Neural cell (in vitro differentiated cells): ENCODE measurements around the gene PAK3. TPM values are rescaled to one million over a fixed set of nuclear protein-coding genes. Genes with fewer than 3 reads are reported as not detected.

Experiments
- H2AFZ ChIP-seq: fragments of 200-600, 300-800 bp; sonication (generic), shearing (Covaris generic); 2 replicates; pipeline ENCODE4 v1.6.0; 2014; ENCODE audit warnings: low read depth, mild to moderate bottlenecking, antibody characterized with exemption, low read length, moderate library complexity
- H3F3A ChIP-seq: fragments of 200-600 bp; shearing (Covaris generic); 2 replicates; pipeline ENCODE4 v1.6.1; 2016; ENCODE audit warnings: mild to moderate bottlenecking, moderate library complexity, mixed read lengths, antibody characterized with exemption, low read length; ENCODE audit not compliant: insufficient read depth, poor library complexity, severe bottlenecking
- H3K27ac ChIP-seq: fragments of 200-600, 300-800 bp; sonication (generic), shearing (Covaris generic); 2 replicates; pipeline ENCODE4 v1.5.1; 2014; ENCODE audit warnings: mild to moderate bottlenecking, low read length, moderate library complexity
- H3K27me3 ChIP-seq: fragments of 300-800, 200-600 bp; sonication (generic), shearing (Covaris generic); 2 replicates; pipeline ENCODE4 v1.6.0; 2014; ENCODE audit warnings: mild to moderate bottlenecking, low read depth, low read length, moderate library complexity; ENCODE audit not compliant: insufficient read depth
- H3K36me3 ChIP-seq: fragments of 300-800, 200-600 bp; sonication (generic), shearing (Covaris generic); 2 replicates; pipeline ENCODE4 v1.5.1; 2014; ENCODE audit warnings: mild to moderate bottlenecking, antibody characterized with exemption, low read length, moderate library complexity; ENCODE audit not compliant: insufficient read depth
- H3K4me2 ChIP-seq: fragments of 300-800, 200-600 bp; sonication (generic), shearing (Covaris generic); 2 replicates; pipeline ENCODE4 v1.6.0; 2014; ENCODE audit warnings: mild to moderate bottlenecking, low read length
- H3K4me3 ChIP-seq: fragments of 300-800, 200-600 bp; sonication (generic), shearing (Covaris generic); 2 replicates; pipeline ENCODE4 v1.5.1; 2014; ENCODE audit warnings: mild to moderate bottlenecking, low read length, moderate library complexity
- H3K79me2 ChIP-seq: fragments of 200-600 bp; shearing (Covaris generic); replicated peaks from 2 replicates; pipeline ENCODE4 v1.6.0; 2014; ENCODE audit warnings: mild to moderate bottlenecking, low read length, moderate library complexity; ENCODE audit not compliant: insufficient read depth
- H3K9ac ChIP-seq: fragments of 300-800, 200-600 bp; sonication (generic), shearing (Covaris generic); 2 replicates; pipeline ENCODE4 v1.6.1; 2016; ENCODE audit warnings: mild to moderate bottlenecking, low read length, mixed read lengths
- H3K9me2 ChIP-seq: fragments of 200-600 bp; shearing (Covaris generic); 2 replicates; pipeline ENCODE4 v1.6.1; 2016; ENCODE audit warnings: mild to moderate bottlenecking, low read length, mixed read lengths; ENCODE audit not compliant: insufficient read depth
- H3K9me3 ChIP-seq: fragments of 200-600, 300-800 bp; sonication (generic), shearing (Covaris generic); 2 replicates; pipeline ENCODE4 v1.6.1; 2016; ENCODE audit warnings: mild to moderate bottlenecking, mixed run types, low read length, moderate library complexity, mixed read lengths
- H4K20me1 ChIP-seq: fragments of 200-600 bp; shearing (Covaris generic); 2 replicates; pipeline ENCODE4 v1.6.1; 2016; ENCODE audit warnings: mild to moderate bottlenecking, mixed run types; ENCODE audit not compliant: insufficient read depth
- EP300 ChIP-seq: fragments of 450-650 bp; conservative IDR thresholded peaks from 2 replicates; pipeline ENCODE4 v1.6.1; 2014; ENCODE audit warnings: antibody characterized with exemption, mild to moderate bottlenecking, moderate library complexity; ENCODE audit not compliant: poor library complexity, severe bottlenecking
- EZH2 ChIP-seq: fragments of 200-600, 300-800 bp; shearing (Covaris generic), sonication (generic); IDR thresholded peaks from 2 replicates; pipeline ENCODE4 v1.6.1; 2014; ENCODE audit warnings: antibody characterized with exemption, low read length, borderline replicate concordance, mild to moderate bottlenecking; ENCODE audit not compliant: insufficient read depth, poor library complexity, severe bottlenecking
- MXI1 ChIP-seq: fragments of 450-650 bp; conservative IDR thresholded peaks from 2 replicates; pipeline ENCODE4 v1.6.1; 2014; ENCODE audit warnings: antibody characterized with exemption, mild to moderate bottlenecking; ENCODE audit not compliant: poor library complexity, severe bottlenecking
- POLR2AphosphoS5 ChIP-seq: IDR thresholded peaks from 2 replicates; pipeline ENCODE4 v1.6.1; 2012
- RAD21 ChIP-seq: fragments of 450-650 bp; conservative IDR thresholded peaks from 2 replicates; pipeline ENCODE4 v1.6.1; 2014; ENCODE audit warnings: antibody characterized with exemption, mild to moderate bottlenecking, moderate library complexity
- SMC3 ChIP-seq: fragments of 450-650 bp; conservative IDR thresholded peaks from 2 replicates; pipeline ENCODE4 v1.6.1; 2014; ENCODE audit warnings: antibody characterized with exemption, mild to moderate bottlenecking, moderate library complexity; ENCODE audit not compliant: poor library complexity
- TAF1 ChIP-seq: IDR thresholded peaks from 2 replicates; pipeline ENCODE4 v1.6.1; 2012; ENCODE audit warnings: low read depth
- polyA plus RNA-seq: library from polyadenylated mRNA; depleted of rRNA; stranded (reverse); fragments of >200 nt; gene quantifications from 2 replicates; pipeline ENCODE4 v1.2.3, GENCODE V29; 2014
- TF ChIP-seq, protein P1 (sequence below): fragments of 450-650 bp; IDR thresholded peaks from 2 replicates; pipeline ENCODE4 v1.5.1; 2014; ENCODE audit warnings: antibody characterized with exemption, mild to moderate bottlenecking, moderate library complexity; ENCODE audit not compliant: poor library complexity, severe bottlenecking
- TF ChIP-seq, protein P2 (sequence below): IDR thresholded peaks from 2 replicates; pipeline ENCODE4 v1.6.1; 2012; ENCODE audit warnings: borderline replicate concordance

Gene PAK3
- polyA plus RNA-seq, 1 donor from 2014 or later, result 92.4 TPM

DNA sequence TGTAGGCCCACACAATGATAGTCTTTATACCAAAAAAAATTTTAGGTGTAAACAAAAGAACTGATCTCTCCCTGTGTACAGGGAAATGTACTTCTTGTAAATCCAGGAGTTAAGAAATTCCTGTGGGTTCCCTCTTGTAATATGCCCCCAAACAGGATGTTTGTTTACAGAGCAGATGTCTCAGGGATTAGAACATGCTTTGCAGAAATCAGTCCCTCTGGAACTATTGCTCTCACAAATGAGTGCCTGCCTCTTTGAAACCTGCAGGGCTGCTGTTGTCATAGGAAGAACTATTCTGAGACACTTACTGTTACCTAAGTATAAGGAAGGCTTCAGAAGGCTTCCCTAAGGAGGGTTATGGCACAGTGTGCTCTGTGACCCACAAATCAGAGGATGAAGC is 35.6 kb downstream of the PAK3 start:
- H3K4me2 ChIP-seq, result no peak overlapping the region
- peaks cover 5% of the 10 kb centered on the region for H3K36me3 ChIP-seq
- no peaks in the 10 kb centered on the region for H3K9me3 ChIP-seq
- TF ChIP-seq POLR2AphosphoS5 (no peak), RAD21 (no peak), MXI1 (no peak), TAF1 (no peak), EP300 (no peak), EZH2 (no peak), SMC3 (no peak)
- TF ChIP-seq, protein P1, sequence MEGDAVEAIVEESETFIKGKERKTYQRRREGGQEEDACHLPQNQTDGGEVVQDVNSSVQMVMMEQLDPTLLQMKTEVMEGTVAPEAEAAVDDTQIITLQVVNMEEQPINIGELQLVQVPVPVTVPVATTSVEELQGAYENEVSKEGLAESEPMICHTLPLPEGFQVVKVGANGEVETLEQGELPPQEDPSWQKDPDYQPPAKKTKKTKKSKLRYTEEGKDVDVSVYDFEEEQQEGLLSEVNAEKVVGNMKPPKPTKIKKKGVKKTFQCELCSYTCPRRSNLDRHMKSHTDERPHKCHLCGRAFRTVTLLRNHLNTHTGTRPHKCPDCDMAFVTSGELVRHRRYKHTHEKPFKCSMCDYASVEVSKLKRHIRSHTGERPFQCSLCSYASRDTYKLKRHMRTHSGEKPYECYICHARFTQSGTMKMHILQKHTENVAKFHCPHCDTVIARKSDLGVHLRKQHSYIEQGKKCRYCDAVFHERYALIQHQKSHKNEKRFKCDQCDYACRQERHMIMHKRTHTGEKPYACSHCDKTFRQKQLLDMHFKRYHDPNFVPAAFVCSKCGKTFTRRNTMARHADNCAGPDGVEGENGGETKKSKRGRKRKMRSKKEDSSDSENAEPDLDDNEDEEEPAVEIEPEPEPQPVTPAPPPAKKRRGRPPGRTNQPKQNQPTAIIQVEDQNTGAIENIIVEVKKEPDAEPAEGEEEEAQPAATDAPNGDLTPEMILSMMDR, result no peak
- TF ChIP-seq, protein P2, sequence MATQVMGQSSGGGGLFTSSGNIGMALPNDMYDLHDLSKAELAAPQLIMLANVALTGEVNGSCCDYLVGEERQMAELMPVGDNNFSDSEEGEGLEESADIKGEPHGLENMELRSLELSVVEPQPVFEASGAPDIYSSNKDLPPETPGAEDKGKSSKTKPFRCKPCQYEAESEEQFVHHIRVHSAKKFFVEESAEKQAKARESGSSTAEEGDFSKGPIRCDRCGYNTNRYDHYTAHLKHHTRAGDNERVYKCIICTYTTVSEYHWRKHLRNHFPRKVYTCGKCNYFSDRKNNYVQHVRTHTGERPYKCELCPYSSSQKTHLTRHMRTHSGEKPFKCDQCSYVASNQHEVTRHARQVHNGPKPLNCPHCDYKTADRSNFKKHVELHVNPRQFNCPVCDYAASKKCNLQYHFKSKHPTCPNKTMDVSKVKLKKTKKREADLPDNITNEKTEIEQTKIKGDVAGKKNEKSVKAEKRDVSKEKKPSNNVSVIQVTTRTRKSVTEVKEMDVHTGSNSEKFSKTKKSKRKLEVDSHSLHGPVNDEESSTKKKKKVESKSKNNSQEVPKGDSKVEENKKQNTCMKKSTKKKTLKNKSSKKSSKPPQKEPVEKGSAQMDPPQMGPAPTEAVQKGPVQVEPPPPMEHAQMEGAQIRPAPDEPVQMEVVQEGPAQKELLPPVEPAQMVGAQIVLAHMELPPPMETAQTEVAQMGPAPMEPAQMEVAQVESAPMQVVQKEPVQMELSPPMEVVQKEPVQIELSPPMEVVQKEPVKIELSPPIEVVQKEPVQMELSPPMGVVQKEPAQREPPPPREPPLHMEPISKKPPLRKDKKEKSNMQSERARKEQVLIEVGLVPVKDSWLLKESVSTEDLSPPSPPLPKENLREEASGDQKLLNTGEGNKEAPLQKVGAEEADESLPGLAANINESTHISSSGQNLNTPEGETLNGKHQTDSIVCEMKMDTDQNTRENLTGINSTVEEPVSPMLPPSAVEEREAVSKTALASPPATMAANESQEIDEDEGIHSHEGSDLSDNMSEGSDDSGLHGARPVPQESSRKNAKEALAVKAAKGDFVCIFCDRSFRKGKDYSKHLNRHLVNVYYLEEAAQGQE, result no peak
- H4K20me1 ChIP-seq, result no peaks in the 10 kb centered on the region
- H3K9me2 ChIP-seq, result no peaks in the 10 kb centered on the region
- no peaks in the 10 kb centered on the region for H3K79me2 ChIP-seq
- no peaks in the 10 kb centered on the region for H3F3A ChIP-seq
- H3K27me3 ChIP-seq, result no peaks in the 10 kb centered on the region
- H3K9ac ChIP-seq, result no peak overlapping the region
- H2AFZ ChIP-seq, result no peak overlapping the region
- H3K27ac ChIP-seq, result no peak overlapping the region
- H3K4me3 ChIP-seq, result no peak overlapping the region

DNA sequence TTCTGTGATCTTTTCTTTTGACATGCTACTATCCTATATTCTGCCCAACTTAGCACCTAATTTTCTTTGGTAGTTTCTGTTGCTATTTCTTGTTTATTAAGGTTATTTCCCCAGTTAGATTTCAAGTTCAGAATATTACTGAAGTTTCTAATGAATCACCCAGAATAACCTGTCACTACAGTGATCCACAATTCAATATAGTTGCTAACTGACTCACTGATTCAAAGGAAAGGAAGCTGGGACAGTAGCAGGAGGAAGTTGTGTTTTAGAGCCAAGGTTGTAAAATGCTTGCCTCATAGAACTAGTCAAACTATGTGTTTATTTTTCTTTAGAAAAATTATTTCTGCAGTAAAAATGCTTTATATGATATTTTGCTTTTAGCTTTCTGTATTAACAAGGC is 37.4 kb downstream of the PAK3 start:
- Histone ChIP-seq H3K9me3 (no peaks in the 10 kb centered on the region), H3K4me2 (no peak overlapping the region), H4K20me1 (no peaks in the 10 kb centered on the region), H3K9me2 (no peaks in the 10 kb centered on the region), H3K36me3 (no peaks in the 10 kb centered on the region), H3K9ac (no peak overlapping the region), H3K79me2 (no peaks in the 10 kb centered on the region), H2AFZ (no peak overlapping the region), H3K4me3 (no peak overlapping the region), H3F3A (no peaks in the 10 kb centered on the region), H3K27ac (no peak overlapping the region), H3K27me3 (no peaks in the 10 kb centered on the region)
- TF ChIP-seq, protein P2, result no peak
- no peak for TF ChIP-seq EZH2
- no peak for TF ChIP-seq RAD21
- TF ChIP-seq TAF1, result no peak
- no peak for TF ChIP-seq POLR2AphosphoS5
- no peak for TF ChIP-seq SMC3
- TF ChIP-seq, protein P1, result no peak
- TF ChIP-seq MXI1, result no peak
- no peak for TF ChIP-seq EP300
